Endothelial cell of umbilical vein (primary cell): ENCODE measurements around the gene FHDC1. TPM values are rescaled to one million over a fixed set of nuclear protein-coding genes. Genes with fewer than 3 reads are reported as not detected.

Experiments used
- BruUV-seq: library from RNA; stranded (reverse); fragments of 400-500 nt; replicated peaks from 2 replicates; lab custom pipeline; 2021; lab: Mats Ljungman, UMichigan
- CTCF ChIA-PET: fragments of 300-600, 350-600 bp; sonication (Branson Sonifier 250); formaldehyde crosslinking; loops from one replicate; lab custom pipeline; 2021; ENCODE audit warnings: antibody characterized with exemption, inconsistent platforms; lab: Charles Lee
- POLR2A ChIA-PET: fragments of 300-600, 350-600 bp; sonication (Branson Sonifier 250); formaldehyde crosslinking; loops from one replicate; lab custom pipeline; 2021; ENCODE audit warnings: antibody characterized with exemption, inconsistent platforms; lab: Charles Lee
- DNase-seq: peaks from one replicate; pipeline ENCODE4 v3.0.0-alpha.2; 2011; ENCODE audit warnings: low read depth, low spot score
- FAIRE-seq: peaks from 2 replicates; lab custom pipeline; 2011; peaks lifted over from hg19 to GRCh38; lab: Jason Lieb, UNC
- H2AFZ ChIP-seq: 2 replicates; pipeline ENCODE4 v1.6.0; 2012; ENCODE audit warnings: low read depth, low read length, control low read depth, inconsistent platforms
- H3K27ac ChIP-seq: 2 replicates; pipeline ENCODE4 v1.5.1; 2011; ENCODE audit warnings: low read depth, mild to moderate bottlenecking, control low read depth, low read length, moderate library complexity; ENCODE audit not compliant: insufficient read depth
- H3K27me3 ChIP-seq, 2 experiments: 2 replicates each; pipeline versions ENCODE4 v1.6.0 to v1.6.1; 2011; ENCODE audit warnings: low read length in 2 of 2, mixed read lengths in 1 of 2; ENCODE audit not compliant: control insufficient read depth in 2 of 2, insufficient read depth in 2 of 2
- H3K36me3 ChIP-seq, 2 experiments: 2 replicates in 1 of 2; 3 replicates in 1 of 2; pipeline ENCODE4 v1.5.1; 2011; ENCODE audit warnings: low read length in 2 of 2, mild to moderate bottlenecking in 1 of 2, moderate library complexity in 1 of 2; ENCODE audit not compliant: control insufficient read depth in 2 of 2, insufficient read depth in 2 of 2; ENCODE audit errors: extremely low read depth in 1 of 2
- H3K4me1 ChIP-seq: 3 replicates; pipeline ENCODE4 v1.5.1; 2011; ENCODE audit warnings: mild to moderate bottlenecking, low read length; ENCODE audit not compliant: control insufficient read depth, insufficient read depth; ENCODE audit errors: extremely low read depth
- H3K4me2 ChIP-seq: 2 replicates; pipeline ENCODE4 v1.6.1; 2011; ENCODE audit warnings: low read length, control low read depth, mixed read lengths; ENCODE audit not compliant: insufficient read depth
- H3K4me3 ChIP-seq, 3 experiments: fragments of 200-600 bp in 1 of 3; sonication (generic), shearing (Covaris generic) in 1 of 3; replicated peaks in 1 of 3; 2 replicates each; pipeline ENCODE4 v1.5.1; 2011 to 2016; ENCODE audit warnings: control low read depth in 3 of 3, low read length in 3 of 3, mild to moderate bottlenecking in 2 of 3, inconsistent platforms in 1 of 3, low read depth in 1 of 3, moderate library complexity in 1 of 3; ENCODE audit not compliant: insufficient read depth in 1 of 3
- H3K79me2 ChIP-seq: 2 replicates; pipeline ENCODE4 v1.6.0; 2012; ENCODE audit warnings: low read length, inconsistent platforms; ENCODE audit not compliant: control insufficient read depth, insufficient read depth
- H3K9ac ChIP-seq: replicated peaks from 2 replicates; pipeline ENCODE3; 2011; ENCODE audit warnings: low read length, control low read depth; ENCODE audit not compliant: insufficient read depth; ENCODE audit errors: extremely low read depth
- H3K9me1 ChIP-seq: replicated peaks from 3 replicates; pipeline ENCODE4 v1.6.0; 2011; ENCODE audit warnings: mild to moderate bottlenecking, low read length; ENCODE audit not compliant: control insufficient read depth, insufficient read depth; ENCODE audit errors: extremely low read depth
- H3K9me3 ChIP-seq: replicated peaks from 2 replicates; pipeline ENCODE4 v1.5.1; 2012; ENCODE audit warnings: low read length, inconsistent platforms; ENCODE audit not compliant: control insufficient read depth, insufficient read depth
- H4K20me1 ChIP-seq: replicated peaks from 2 replicates; pipeline ENCODE3; 2011; ENCODE audit warnings: mild to moderate bottlenecking, low read length; ENCODE audit not compliant: control insufficient read depth, insufficient read depth; ENCODE audit errors: extremely low read depth
- CTCF ChIP-seq, 2 donors: IDR thresholded peaks; 1 replicate in 1 of 2; 2 replicates in 1 of 2; pipeline ENCODE4 v1.5.1; 2011; ENCODE audit warnings: low read length in 2 of 2, mild to moderate bottlenecking in 2 of 2, moderate library complexity in 2 of 2, control low read depth in 1 of 2, inconsistent platforms in 1 of 2, low read depth in 1 of 2; ENCODE audit not compliant: insufficient read depth in 1 of 2; ENCODE audit errors: extremely low read depth in 1 of 2
- EZH2 ChIP-seq: IDR thresholded peaks from 2 replicates; pipeline ENCODE4 v1.6.1; 2012; ENCODE audit warnings: borderline replicate concordance, low read depth, mild to moderate bottlenecking, moderate library complexity, low read length, inconsistent platforms; ENCODE audit not compliant: severe bottlenecking
- FOS ChIP-seq: IDR thresholded peaks from 2 replicates; pipeline ENCODE4 v1.6.1; 2011; ENCODE audit warnings: mild to moderate bottlenecking, low read length, moderate library complexity, borderline replicate concordance; ENCODE audit not compliant: insufficient read depth
- GATA2 ChIP-seq: IDR thresholded peaks from 2 replicates; pipeline ENCODE4 v1.7.0; 2011; ENCODE audit warnings: low read depth, mild to moderate bottlenecking, moderate library complexity, mixed read lengths, low read length; ENCODE audit not compliant: insufficient read length, insufficient read depth
- JUN ChIP-seq: IDR thresholded peaks from 2 replicates; pipeline ENCODE4 v1.6.1; 2011; ENCODE audit warnings: borderline replicate concordance, low read depth; ENCODE audit not compliant: insufficient read length, insufficient read depth
- MAX ChIP-seq: IDR thresholded peaks from 2 replicates; pipeline ENCODE4 v1.6.1; 2011; ENCODE audit not compliant: insufficient read depth, insufficient read length
- MYC ChIP-seq: IDR thresholded peaks from one replicate; pipeline ENCODE4 v1.6.1; 2011; ENCODE audit warnings: mild to moderate bottlenecking, low read depth, low read length
- POLR2A ChIP-seq: IDR thresholded peaks from 2 replicates; pipeline ENCODE4 v1.6.1; 2012; ENCODE audit warnings: low read depth, mild to moderate bottlenecking, control low read depth, low read length
- POLR2AphosphoS5 ChIP-seq: IDR thresholded peaks from 2 replicates; pipeline ENCODE4 v1.6.1; 2012; ENCODE audit warnings: low read depth, mild to moderate bottlenecking, control low read depth, low read length, moderate library complexity; ENCODE audit not compliant: insufficient read depth
- dilution Hi-C: fragments of 300-500 bp; cut with MboI; formaldehyde crosslinking; loops from one replicate; pipeline ENCODE4 v1.15.0; 2019; ENCODE audit warnings: low sequenced_read_pairs; ENCODE audit not compliant: extremely low pct_ligation_motif_present
- intact Hi-C: fragments of 100-400 bp; cut with micrococcal nuclease; formaldehyde crosslinking; loops from one replicate; pipeline ENCODE4 v1.10.0; 2022
- polyA plus RNA-seq, 4 experiments: library from polyadenylated mRNA; depleted of rRNA in 3 of 4; stranded (reverse) in 3 of 4; unstranded in 1 of 4; fragments of >200 nt; gene quantifications; 2 replicates each; pipeline versions ENCODE4 v1.2.1 to v1.2.3, GENCODE V29; 2011 to 2012; ENCODE audit warnings: missing spikeins in 1 of 4
- total RNA-seq: library from RNA; stranded (reverse); gene quantifications from 2 replicates; pipeline ENCODE4 v1.2.3, GENCODE V29; 2021

FHDC1 gene
- total and polyA plus RNA-seq, 2 donors (not counting 3 experiments of a cell fraction or from before 2014, with no cell fraction given), result 0.03 to 0.18 TPM

- TF ChIP-seq POLR2AphosphoS5 (no peak), MAX (no peak), GATA2 (no peak), JUN (no peak), POLR2A (no peak), EZH2 (no peak), CTCF (IDR thresholded peaks at IDR 0.05; ENCODE audit: extremely low read depth in 1 of 2, insufficient read depth in 1 of 2, low read depth in 1 of 2, low read length in 2 of 2) (no peak), MYC (no peak), FOS (no peak)
- dilution Hi-C loops, result no loop called here
These were observed 7.8 kb upstream of the FHDC1 start for GRCh38 chr4:152928286-152928685.

More at GRCh38 chr4:152928286-152928685, 7.8 kb upstream of the FHDC1 start:
- H3K4me2 ChIP-seq, result no peak overlapping the region
- H3K9me1 ChIP-seq, result no peaks in the 10 kb centered on the region
- no peak overlapping the region for H3K27ac ChIP-seq
- no peak overlapping the region for H3K4me3 ChIP-seq
- CTCF ChIA-PET, result interaction anchor here (0.6 kb wide), 1 partner anchor 122 kb away, joined by 3 read pairs; no protein-coding TSS in a partner anchor
- no peak overlapping the region for H2AFZ ChIP-seq
- intact Hi-C loops, result no loop called here
- H3K27me3 ChIP-seq, result peaks cover 0 to 2% of the 10 kb centered on the region in 2 experiments
- H3K79me2 ChIP-seq, result no peaks in the 10 kb centered on the region
- no peak for FAIRE-seq
- H3K9me3 ChIP-seq, result no peaks in the 10 kb centered on the region
- H3K36me3 ChIP-seq, result no peaks in the 10 kb centered on the region
- no peak overlapping the region for H3K9ac ChIP-seq
- POLR2A ChIA-PET, result no interaction called here
- H3K4me1 ChIP-seq, result no peaks in the 10 kb centered on the region
- H4K20me1 ChIP-seq, result no peaks in the 10 kb centered on the region
- no peak for DNase-seq
- no TSS peak for BruUV-seq
